Measurements from ENCODE around the gene ZMAT5. TPM values are rescaled to one million over a fixed set of nuclear protein-coding genes. Genes with fewer than 3 reads are reported as not detected.

ZMAT5 gene
- total RNA-seq, 1 donor from 2014 or later: 20.2 TPM

GRCh38 chr22:29748248-29748893, 18.4 kb downstream of the ZMAT5 start:
- peaks cover 16% of the 10 kb centered on the region for H3K36me3 Mint-ChIP-seq (ENCODE audit: low read depth, unreplicated experiment)
- TF ChIP-seq CTCF (IDR thresholded peaks at IDR 0.05; ENCODE audit: unreplicated experiment): no peak
- H3K27me3 Mint-ChIP-seq (ENCODE audit: unreplicated experiment): peaks cover 4% of the 10 kb centered on the region
- H3K4me3 Mint-ChIP-seq (ENCODE audit: unreplicated experiment): no peak overlapping the region
- no peak overlapping the region for H3K27ac Mint-ChIP-seq (ENCODE audit: unreplicated experiment)
- H3K4me1 Mint-ChIP-seq (ENCODE audit: unreplicated experiment): no peaks in the 10 kb centered on the region
- no peaks in the 10 kb centered on the region for H3K9me3 Mint-ChIP-seq (ENCODE audit: unreplicated experiment)
- no peak for DNase-seq (ENCODE audit: low spot score)

GRCh38 chr22:29747832-29748231, 19.0 kb downstream of the ZMAT5 start:
- Mint-ChIP-seq H3K27ac (ENCODE audit: unreplicated experiment) (no peak overlapping the region), H3K4me3 (ENCODE audit: unreplicated experiment) (no peak overlapping the region), H3K27me3 (ENCODE audit: unreplicated experiment) (peaks cover 2% of the 10 kb centered on the region), H3K9me3 (ENCODE audit: unreplicated experiment) (no peaks in the 10 kb centered on the region), H3K4me1 (ENCODE audit: unreplicated experiment) (no peaks in the 10 kb centered on the region), H3K36me3 (ENCODE audit: low read depth, unreplicated experiment) (peaks cover 16% of the 10 kb centered on the region)
- TF ChIP-seq CTCF (IDR thresholded peaks at IDR 0.05; ENCODE audit: unreplicated experiment): no peak
- DNase-seq (ENCODE audit: low spot score): no peak

GRCh38 chr22:29744902-29745301, 21.9 kb downstream of the ZMAT5 start:
- Mint-ChIP-seq H3K9me3 (ENCODE audit: unreplicated experiment) (no peaks in the 10 kb centered on the region), H3K4me1 (ENCODE audit: unreplicated experiment) (peaks cover 5% of the 10 kb centered on the region), H3K4me3 (ENCODE audit: unreplicated experiment) (no peak overlapping the region), H3K27ac (ENCODE audit: unreplicated experiment) (no peak overlapping the region), H3K27me3 (ENCODE audit: unreplicated experiment) (peaks cover 2% of the 10 kb centered on the region), H3K36me3 (ENCODE audit: low read depth, unreplicated experiment) (peaks cover 17% of the 10 kb centered on the region)
- TF ChIP-seq CTCF (IDR thresholded peaks at IDR 0.05; ENCODE audit: unreplicated experiment): no peak
- no peak for DNase-seq (ENCODE audit: low spot score)

GRCh38 chr22:29742326-29742725, 24.5 kb downstream of the ZMAT5 start:
- H3K27ac Mint-ChIP-seq (ENCODE audit: unreplicated experiment): no peak overlapping the region
- peaks cover 8% of the 10 kb centered on the region for H3K36me3 Mint-ChIP-seq (ENCODE audit: low read depth, unreplicated experiment)
- H3K27me3 Mint-ChIP-seq (ENCODE audit: unreplicated experiment): no peaks in the 10 kb centered on the region
- no peak overlapping the region for H3K4me3 Mint-ChIP-seq (ENCODE audit: unreplicated experiment)
- TF ChIP-seq CTCF (IDR thresholded peaks at IDR 0.05; ENCODE audit: unreplicated experiment): no peak
- H3K9me3 Mint-ChIP-seq (ENCODE audit: unreplicated experiment): no peaks in the 10 kb centered on the region
- H3K4me1 Mint-ChIP-seq (ENCODE audit: unreplicated experiment): peaks cover 5% of the 10 kb centered on the region
- no peak for DNase-seq (ENCODE audit: low spot score)

- TF ChIP-seq CTCF (IDR thresholded peaks at IDR 0.05; ENCODE audit: unreplicated experiment): no peak
- Mint-ChIP-seq H3K9me3 (ENCODE audit: unreplicated experiment) (no peaks in the 10 kb centered on the region), H3K36me3 (ENCODE audit: low read depth, unreplicated experiment) (peaks cover 8% of the 10 kb centered on the region), H3K4me3 (ENCODE audit: unreplicated experiment) (no peak overlapping the region), H3K27me3 (ENCODE audit: unreplicated experiment) (no peaks in the 10 kb centered on the region), H3K4me1 (ENCODE audit: unreplicated experiment) (peaks cover 5% of the 10 kb centered on the region), H3K27ac (ENCODE audit: unreplicated experiment) (no peak overlapping the region)
- no peak for DNase-seq (ENCODE audit: low spot score)
Observed at GRCh38 chr22:29741926-29742325, 24.9 kb downstream of the ZMAT5 start.

Data from endothelial cell (in vitro differentiated cells).